OCI-LY7 (cell line): ENCODE measurements around the gene NFKBIB. TPM values are rescaled to one million over a fixed set of nuclear protein-coding genes. Genes with fewer than 3 reads are reported as not detected.

Experiments used
- BruUV-seq: library from RNA; stranded (reverse); fragments of 400-500 nt; replicated peaks from 2 replicates; lab custom pipeline; 2021; lab: Mats Ljungman, UMichigan
- CTCF ChIA-PET: fragments of 300-600 bp; sonication (Branson Sonifier 250); formaldehyde crosslinking; loops from one replicate; lab custom pipeline; 2022; ENCODE audit warnings: antibody characterized with exemption; ENCODE audit not compliant: unreplicated experiment; lab: Charles Lee
- POLR2A ChIA-PET: fragments of 300-600 bp; sonication (Branson Sonifier 250); formaldehyde crosslinking; loops from one replicate; lab custom pipeline; 2022; ENCODE audit warnings: antibody characterized with exemption; lab: Charles Lee
- DNase-seq: peaks from one replicate; pipeline ENCODE4 v3.0.0-alpha.2; 2015; ENCODE audit warnings: low spot score
- H2AFZ ChIP-seq: fragments of 200-600 bp; sonication (generic), shearing (Covaris generic); 2 replicates; pipeline ENCODE4 v1.6.1; 2014; ENCODE audit warnings: mild to moderate bottlenecking, antibody characterized with exemption, low read length, moderate library complexity
- H3K27ac ChIP-seq: fragments of 200-600 bp; sonication (generic); 2 replicates; pipeline ENCODE4 v1.5.1; 2014; ENCODE audit warnings: mixed run types, low read depth, mild to moderate bottlenecking, moderate library complexity, low read length, inconsistent platforms; ENCODE audit not compliant: poor library complexity, severe bottlenecking
- H3K36me3 ChIP-seq: fragments of 200-600 bp; sonication (generic); 2 replicates; pipeline ENCODE4 v1.6.1; 2014; ENCODE audit warnings: mild to moderate bottlenecking, antibody characterized with exemption, low read length, moderate library complexity, mixed read lengths; ENCODE audit not compliant: insufficient read depth
- H3K4me1 ChIP-seq: fragments of 200-600 bp; sonication (generic); 2 replicates; pipeline ENCODE4 v1.5.1; 2014; ENCODE audit warnings: mild to moderate bottlenecking, low read length; ENCODE audit not compliant: insufficient read depth, poor library complexity, severe bottlenecking
- H3K4me2 ChIP-seq: fragments of 200-600 bp; sonication (generic); 2 replicates; pipeline ENCODE4 v1.6.1; 2014; ENCODE audit warnings: mild to moderate bottlenecking, low read length
- H3K4me3 ChIP-seq: fragments of 200-600 bp; sonication (generic); 2 replicates; pipeline ENCODE4 v1.5.1; 2014; ENCODE audit warnings: mild to moderate bottlenecking, low read depth, low read length; ENCODE audit not compliant: poor library complexity, severe bottlenecking
- H3K79me2 ChIP-seq: fragments of 200-600 bp; sonication (generic); 2 replicates; pipeline ENCODE4 v1.6.1; 2016; ENCODE audit warnings: low read depth, mild to moderate bottlenecking, low read length, moderate library complexity, mixed read lengths; ENCODE audit not compliant: insufficient read depth
- H3K9me2 ChIP-seq: fragments of 200-600 bp; sonication (generic); 2 replicates; pipeline ENCODE4 v1.6.1; 2016; ENCODE audit warnings: mild to moderate bottlenecking, low read length, mixed read lengths; ENCODE audit not compliant: insufficient read depth
- H3K9me3 ChIP-seq: fragments of 200-600 bp; sonication (generic); 2 replicates; pipeline ENCODE4 v1.6.1; 2014; ENCODE audit warnings: mild to moderate bottlenecking, mixed run types, low read length, mixed read lengths
- H4K20me1 ChIP-seq: fragments of 200-600 bp; sonication (generic); 2 replicates; pipeline ENCODE4 v1.6.1; 2014; ENCODE audit warnings: mild to moderate bottlenecking, antibody characterized with exemption, low read length, moderate library complexity, mixed read lengths; ENCODE audit not compliant: insufficient read depth
- CTCF ChIP-seq: fragments of 200-600 bp; sonication (generic); conservative IDR thresholded peaks from 2 replicates; pipeline ENCODE4 v1.5.1; 2014; ENCODE audit warnings: mild to moderate bottlenecking, antibody characterized with exemption, low read length, moderate library complexity, mixed read lengths
- EZH2phosphoT487 ChIP-seq: fragments of 200-600 bp; sonication (generic); IDR thresholded peaks from 2 replicates; pipeline ENCODE4 v1.6.1; 2018; ENCODE audit warnings: low read depth, borderline replicate concordance, mild to moderate bottlenecking, mixed run types, antibody characterized with exemption, low read length, moderate library complexity, mixed read lengths
- intact Hi-C: fragments of 100-400 bp; cut with micrococcal nuclease; formaldehyde crosslinking; loops from one replicate; pipeline ENCODE4 v1.10.0; 2022; ENCODE audit not compliant: unreplicated experiment
- total RNA-seq, 2 experiments: library from RNA; depleted of rRNA in 1 of 2; stranded (reverse); fragments of >200 nt in 1 of 2; shearing (Covaris generic) in 1 of 2; gene quantifications; 2 replicates each; pipeline ENCODE4 v1.2.3, GENCODE V29; 2014 to 2022

Gene NFKBIB
- total RNA-seq, 2 experiments from 2014 or later, result 20.4 to 25.3 TPM

- no peak for DNase-seq
- intact Hi-C loops, result no loop called here
- H3K36me3 ChIP-seq, result peaks cover 9% of the 10 kb centered on the region; the same call in 1 of the 2 replicates
- no peaks in the 10 kb centered on the region for H3K9me2 ChIP-seq
- POLR2A ChIA-PET, result interaction anchor here (0.5 kb wide), 1 partner anchor 376 kb away, joined by 4 read pairs; no protein-coding TSS in a partner anchor
- no peak overlapping the region for H3K4me3 ChIP-seq
- no peaks in the 10 kb centered on the region for H3K79me2 ChIP-seq
- H2AFZ ChIP-seq, result no peak overlapping the region
- H3K9me3 ChIP-seq, result no peaks in the 10 kb centered on the region
- no peak overlapping the region for H3K27ac ChIP-seq
- no TSS peak for BruUV-seq
- no peak for TF ChIP-seq EZH2phosphoT487
- peak; percentile 22; the same call in 1 of the 2 replicates for TF ChIP-seq CTCF
- no peaks in the 10 kb centered on the region for H3K4me1 ChIP-seq
- no peaks in the 10 kb centered on the region for H4K20me1 ChIP-seq
- H3K4me2 ChIP-seq, result no peak overlapping the region
- CTCF ChIA-PET, result no interaction called here
Measured at GRCh38 chr19:38917921-38918491, 18.2 kb downstream of the NFKBIB start.

- no peaks in the 10 kb centered on the region for H3K79me2 ChIP-seq
- H3K27ac ChIP-seq, result no peak overlapping the region
- intact Hi-C loops, result no loop called here
- no peak for DNase-seq
- no peak for TF ChIP-seq CTCF
- TF ChIP-seq EZH2phosphoT487, result no peak
- H3K4me1 ChIP-seq, result no peaks in the 10 kb centered on the region
- BruUV-seq, result no TSS peak
- H2AFZ ChIP-seq, result no peak overlapping the region
- H4K20me1 ChIP-seq, result no peaks in the 10 kb centered on the region
- H3K9me3 ChIP-seq, result no peaks in the 10 kb centered on the region
- peaks cover 9% of the 10 kb centered on the region; the same call in 1 of the 2 replicates for H3K36me3 ChIP-seq
- CTCF ChIA-PET, result no interaction called here
- no peak overlapping the region for H3K4me2 ChIP-seq
- POLR2A ChIA-PET, result no interaction called here
- no peaks in the 10 kb centered on the region for H3K9me2 ChIP-seq
- H3K4me3 ChIP-seq, result no peak overlapping the region
Measured at GRCh38 chr19:38918526-38918925, 18.8 kb downstream of the NFKBIB start.

- intact Hi-C loops, result no loop called here
- Histone ChIP-seq H3K4me1 (no peaks in the 10 kb centered on the region), H3K9me3 (no peaks in the 10 kb centered on the region), H3K9me2 (no peaks in the 10 kb centered on the region), H3K27ac (no peak overlapping the region), H3K36me3 (peaks cover 20% of the 10 kb centered on the region), H3K4me2 (no peak overlapping the region), H2AFZ (no peak overlapping the region), H4K20me1 (no peaks in the 10 kb centered on the region), H3K4me3 (no peak overlapping the region), H3K79me2 (no peaks in the 10 kb centered on the region)
- TF ChIP-seq CTCF (no peak), EZH2phosphoT487 (no peak)
- no TSS peak for BruUV-seq
- DNase-seq, result no peak
- ChIA-PET POLR2A (no interaction called here), CTCF (no interaction called here)
Measured at GRCh38 chr19:38919837-38920601, 20.2 kb downstream of the NFKBIB start.
